Chondrocyte (in vitro differentiated cells): ENCODE measurements around the gene CLEC16A. TPM values are rescaled to one million over a fixed set of nuclear protein-coding genes. Genes with fewer than 3 reads are reported as not detected.
"Not testable (repeated sequence)": the region's sequence is repeated elsewhere in the genome, so short reads cannot be mapped to it uniquely, and the experiment has no call there.

Source experiments
- DNase-seq: peaks from one replicate; pipeline ENCODE4 v3.0.0; 2021; ENCODE audit warnings: mixed read lengths, low spot score
- H3K27ac Mint-ChIP-seq: one replicate; pipeline ENCODE4 v1.8.0; 2021; ENCODE audit warnings: mild to moderate bottlenecking, moderate library complexity, mixed read lengths; ENCODE audit not compliant: unreplicated experiment
- H3K27me3 Mint-ChIP-seq: 2 replicates; pipeline ENCODE4 v1.8.0; 2021; ENCODE audit warnings: low read depth, mixed read lengths
- H3K36me3 Mint-ChIP-seq: 2 replicates; pipeline ENCODE4 v1.8.0; 2021; ENCODE audit warnings: low read depth, mixed read lengths
- H3K4me1 Mint-ChIP-seq: 2 replicates; pipeline ENCODE4 v1.8.0; 2021; ENCODE audit warnings: low read depth, mild to moderate bottlenecking, mixed read lengths
- H3K4me3 Mint-ChIP-seq: one replicate; pipeline ENCODE4 v1.8.0; 2021; ENCODE audit warnings: mild to moderate bottlenecking, moderate library complexity, mixed read lengths; ENCODE audit not compliant: unreplicated experiment
- H3K9me3 Mint-ChIP-seq: 2 replicates; pipeline ENCODE4 v1.8.0; 2021; ENCODE audit warnings: low read depth, mixed read lengths
- total RNA-seq: library from RNA; stranded (reverse); gene quantifications from 3 replicates; pipeline ENCODE4 v1.2.1, GENCODE V29; 2021
- TF ChIP-seq, protein P1 (sequence below): fragments of 200-600 bp; sonication (generic); IDR thresholded peaks from 2 replicates; pipeline ENCODE4 v1.5.0; 2021; ENCODE audit warnings: antibody characterized with exemption, mild to moderate bottlenecking, moderate library complexity

The CLEC16A gene
- total RNA-seq, 1 donor from 2014 or later: 17.9 TPM

- Mint-ChIP-seq H3K27me3 (no peaks in the 10 kb centered on the region), H3K36me3 (peaks cover 10% of the 10 kb centered on the region), H3K9me3 (no peaks in the 10 kb centered on the region), H3K4me3 (no peak overlapping the region), H3K4me1 (peaks cover 7% of the 10 kb centered on the region), H3K27ac (no peak overlapping the region)
- TF ChIP-seq, protein P1, sequence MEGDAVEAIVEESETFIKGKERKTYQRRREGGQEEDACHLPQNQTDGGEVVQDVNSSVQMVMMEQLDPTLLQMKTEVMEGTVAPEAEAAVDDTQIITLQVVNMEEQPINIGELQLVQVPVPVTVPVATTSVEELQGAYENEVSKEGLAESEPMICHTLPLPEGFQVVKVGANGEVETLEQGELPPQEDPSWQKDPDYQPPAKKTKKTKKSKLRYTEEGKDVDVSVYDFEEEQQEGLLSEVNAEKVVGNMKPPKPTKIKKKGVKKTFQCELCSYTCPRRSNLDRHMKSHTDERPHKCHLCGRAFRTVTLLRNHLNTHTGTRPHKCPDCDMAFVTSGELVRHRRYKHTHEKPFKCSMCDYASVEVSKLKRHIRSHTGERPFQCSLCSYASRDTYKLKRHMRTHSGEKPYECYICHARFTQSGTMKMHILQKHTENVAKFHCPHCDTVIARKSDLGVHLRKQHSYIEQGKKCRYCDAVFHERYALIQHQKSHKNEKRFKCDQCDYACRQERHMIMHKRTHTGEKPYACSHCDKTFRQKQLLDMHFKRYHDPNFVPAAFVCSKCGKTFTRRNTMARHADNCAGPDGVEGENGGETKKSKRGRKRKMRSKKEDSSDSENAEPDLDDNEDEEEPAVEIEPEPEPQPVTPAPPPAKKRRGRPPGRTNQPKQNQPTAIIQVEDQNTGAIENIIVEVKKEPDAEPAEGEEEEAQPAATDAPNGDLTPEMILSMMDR: no peak
- DNase-seq: no peak
Measured at GRCh38 chr16:10922328-10923145, 21.8 kb upstream of the CLEC16A start.

- H3K27me3 Mint-ChIP-seq: no peaks in the 10 kb centered on the region
- peaks cover 15% of the 10 kb centered on the region for H3K36me3 Mint-ChIP-seq
- no peak overlapping the region for H3K4me3 Mint-ChIP-seq
- no peaks in the 10 kb centered on the region for H3K9me3 Mint-ChIP-seq
- H3K4me1 Mint-ChIP-seq: peaks cover 7% of the 10 kb centered on the region
- DNase-seq: no peak
- TF ChIP-seq, protein P1: no peak
- no peak overlapping the region for H3K27ac Mint-ChIP-seq
Measured at GRCh38 chr16:10923146-10923649, 21.2 kb upstream of the CLEC16A start.

DNA sequence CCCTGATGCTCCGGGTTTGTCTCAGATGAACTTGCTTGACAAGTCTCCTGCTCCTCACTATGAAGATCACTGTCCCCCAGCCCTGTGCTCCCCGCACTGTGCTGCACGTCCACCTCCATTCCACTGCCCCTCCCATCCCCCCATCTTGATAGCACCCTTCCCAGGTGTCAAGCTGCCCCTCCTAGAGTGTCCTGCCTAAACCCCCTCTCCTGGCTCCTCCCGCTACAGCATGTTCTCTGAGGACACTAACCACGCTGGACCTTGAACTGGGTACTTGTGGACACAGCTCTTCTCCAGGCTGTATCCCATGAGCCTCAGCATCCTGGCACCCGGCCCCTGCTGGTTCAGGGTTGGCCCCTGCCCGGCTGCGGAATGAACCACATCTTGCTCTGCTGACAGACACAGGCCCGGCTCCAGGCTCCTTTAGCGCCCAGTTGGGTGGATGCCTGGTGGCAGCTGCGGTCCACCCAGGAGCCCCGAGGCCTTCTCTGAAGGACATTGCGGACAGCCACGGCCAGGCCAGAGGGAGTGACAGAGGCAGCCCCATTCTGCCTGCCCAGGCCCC is 20.6 kb upstream of the CLEC16A start:
- Mint-ChIP-seq H3K36me3 (peaks cover 15% of the 10 kb centered on the region), H3K27ac (no peak overlapping the region), H3K4me1 (peaks cover 5% of the 10 kb centered on the region), H3K9me3 (no peaks in the 10 kb centered on the region), H3K27me3 (no peaks in the 10 kb centered on the region), H3K4me3 (no peak overlapping the region)
- TF ChIP-seq, protein P1: no peak
- DNase-seq: no peak

GRCh38 chr16:10925285-10925684 is 19.1 kb upstream of the CLEC16A start:
- H3K9me3 Mint-ChIP-seq, DNase-seq, H3K27ac Mint-ChIP-seq, H3K4me1 Mint-ChIP-seq, H3K4me3 Mint-ChIP-seq, H3K27me3 Mint-ChIP-seq: not testable (repeated sequence)
- peaks cover 19% of the 10 kb centered on the region for H3K36me3 Mint-ChIP-seq

GRCh38 chr16:10926094-10926493 is 18.3 kb upstream of the CLEC16A start:
- no peak overlapping the region for H3K27ac Mint-ChIP-seq

More at GRCh38 chr16:10926094-10926493, 18.3 kb upstream of the CLEC16A start:
- TF ChIP-seq, protein P1: no peak
- Mint-ChIP-seq H3K4me1 (peaks cover 3% of the 10 kb centered on the region), H3K27me3 (no peaks in the 10 kb centered on the region), H3K36me3 (peaks cover 19% of the 10 kb centered on the region), H3K9me3 (no peaks in the 10 kb centered on the region), H3K4me3 (no peak overlapping the region)
- DNase-seq: no peak
